ENCODE data around the gene WDTC1.

GRCh38 chr1:27258598-27258997, 24.2 kb downstream of the WDTC1 start:
- no peak for TF ChIP-seq CTCF (IDR thresholded peaks at IDR 0.05)
- TF ChIP-seq POLR2A (IDR thresholded peaks at IDR 0.05; ENCODE audit: low read depth), result no peak
- no peak for TF ChIP-seq POLR2AphosphoS5 (IDR thresholded peaks at IDR 0.05)
- no peak for TF ChIP-seq EP300 (IDR thresholded peaks at IDR 0.05)

All from esophagus muscularis mucosa (tissue), 4 donors.